Common myeloid progenitor, CD34-positive (primary cell): Measurements from ENCODE around the gene MPDZ.

ENCODE experiments used
- CTCF ChIA-PET: fragments of 350-600 bp; sonication (Branson Sonifier 250); formaldehyde crosslinking; loops from one replicate; lab custom pipeline; 2021; ENCODE audit warnings: antibody characterized with exemption; lab: Charles Lee
- POLR2A ChIA-PET: fragments of 350-600 bp; sonication (Branson Sonifier 250); formaldehyde crosslinking; loops from one replicate; lab custom pipeline; 2021; ENCODE audit warnings: antibody characterized with exemption; lab: Charles Lee
- DNase-seq, 3 donors: peaks; one replicate each; pipeline versions ENCODE4 v3.0.0 to v3.0.0-alpha.2; 2013
- H3K27ac ChIP-seq, 2 experiments: 1 replicate in 1 of 2; 2 replicates in 1 of 2; pipeline ENCODE4 v1.7.0; 2013; ENCODE audit warnings: inconsistent platforms in 2 of 2, low read length in 2 of 2, mild to moderate bottlenecking in 2 of 2, low read depth in 1 of 2, moderate library complexity in 1 of 2; ENCODE audit not compliant: severe bottlenecking in 2 of 2, insufficient read depth in 1 of 2, poor library complexity in 1 of 2
- H3K27me3 ChIP-seq, 5 experiments: replicated peaks in 2 of 5; 1 replicate in 3 of 5; 2 replicates in 2 of 5; pipeline versions ENCODE4 v1.6.1 to v1.7.0; 2013; ENCODE audit warnings: low read length in 4 of 5, mild to moderate bottlenecking in 2 of 5, moderate library complexity in 2 of 5, inconsistent platforms in 1 of 5; ENCODE audit not compliant: insufficient read depth in 5 of 5, control insufficient read depth in 4 of 5
- H3K36me3 ChIP-seq, 4 experiments: 1 replicate in 2 of 4; 2 replicates in 2 of 4; pipeline versions ENCODE4 v1.6.1 to v1.7.0; 2013; ENCODE audit warnings: low read length in 3 of 4, control low read depth in 1 of 4, mild to moderate bottlenecking in 1 of 4; ENCODE audit not compliant: control insufficient read depth in 4 of 4, insufficient read depth in 4 of 4
- H3K4me1 ChIP-seq, 4 experiments: 1 replicate in 3 of 4; 2 replicates in 1 of 4; pipeline versions ENCODE4 v1.6.1 to v1.7.1; 2013; ENCODE audit warnings: low read length in 3 of 4, mild to moderate bottlenecking in 3 of 4, control low read depth in 1 of 4, inconsistent platforms in 1 of 4, moderate library complexity in 1 of 4; ENCODE audit not compliant: control insufficient read depth in 4 of 4, insufficient read depth in 4 of 4; ENCODE audit errors: control extremely low read depth in 1 of 4
- H3K4me3 ChIP-seq, 7 experiments: 1 replicate in 4 of 7; 2 replicates in 3 of 7; pipeline versions ENCODE4 v1.5.1 to v1.7.0; 2013; ENCODE audit warnings: mild to moderate bottlenecking in 7 of 7, low read length in 6 of 7, moderate library complexity in 6 of 7, inconsistent platforms in 2 of 7, low read depth in 2 of 7, control low read depth in 1 of 7; ENCODE audit not compliant: insufficient read depth in 4 of 7, control insufficient read depth in 1 of 7; ENCODE audit errors: extremely low read depth in 1 of 7
- H3K9me3 ChIP-seq, 5 experiments: 1 replicate in 4 of 5; 2 replicates in 1 of 5; pipeline versions ENCODE4 v1.6.1 to v1.7.1; 2013; ENCODE audit warnings: low read length in 4 of 5, mild to moderate bottlenecking in 2 of 5, inconsistent platforms in 1 of 5, low read depth in 1 of 5, moderate library complexity in 1 of 5; ENCODE audit not compliant: control insufficient read depth in 4 of 5, insufficient read depth in 2 of 5; ENCODE audit errors: control extremely low read depth in 1 of 5
- WGBS: methylation state at CpG from one replicate; pipeline ENCODE4 v1.1.5; 2013; ENCODE audit not compliant: insufficient coverage; 5-methylcytosine and 5-hydroxymethylcytosine counted together

Gene MPDZ

GRCh38 chr9:13127131-13127530, 152.4 kb downstream of the MPDZ start:
- Histone ChIP-seq H3K36me3 (peaks cover 0 to 4% (median 4%) of the 10 kb centered on the region in 4 experiments), H3K9me3 (no peaks in the 10 kb centered on the region), H3K27me3 (no peaks in the 10 kb centered on the region), H3K27ac (no peak overlapping the region), H3K4me1 (no peaks in the 10 kb centered on the region), H3K4me3 (no peak overlapping the region)
- DNase-seq, result no peak
- 90% methylated on average over 2 of the region's 3 CpGs for WGBS
- POLR2A ChIA-PET, result no interaction called here
- CTCF ChIA-PET, result no interaction called here

DNA sequence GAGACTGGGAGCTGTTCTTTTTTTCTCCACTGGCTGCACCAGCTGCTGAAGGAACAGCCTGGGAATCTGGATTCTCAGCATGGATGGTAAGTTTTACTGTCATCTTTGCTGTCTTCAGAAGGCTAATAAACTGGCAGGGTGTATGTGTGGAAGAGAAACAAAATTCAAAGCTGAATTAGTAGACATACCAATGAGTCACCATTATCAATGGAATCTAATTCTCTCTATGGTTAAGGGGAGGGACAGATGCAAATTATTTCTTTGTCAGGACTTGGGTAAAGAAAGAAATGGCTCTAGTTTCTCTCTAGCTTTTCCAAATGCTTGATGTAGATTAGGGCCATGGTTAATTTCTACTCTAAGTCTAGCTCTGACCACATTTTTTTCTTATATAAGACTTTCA, 154.2 kb downstream of the MPDZ start:
- Histone ChIP-seq H3K36me3 (peaks cover 0 to 4% (median 3%) of the 10 kb centered on the region in 4 experiments), H3K27ac (no peak overlapping the region), H3K4me3 (no peak overlapping the region), H3K27me3 (no peaks in the 10 kb centered on the region), H3K9me3 (no peaks in the 10 kb centered on the region), H3K4me1 (no peaks in the 10 kb centered on the region)
- ChIA-PET CTCF (interaction anchor here (1.0 kb wide), 1 partner anchor 11 kb away, joined by 5 read pairs; no protein-coding TSS in a partner anchor), POLR2A (no interaction called here)
- no peak for DNase-seq

GRCh38 chr9:13122756-13123369, 156.6 kb downstream of the MPDZ start:
- 87% methylated on average over 6 of the region's 9 CpGs for WGBS
- no peaks in the 10 kb centered on the region for H3K27me3 ChIP-seq
- CTCF ChIA-PET, result no interaction called here

DNA sequence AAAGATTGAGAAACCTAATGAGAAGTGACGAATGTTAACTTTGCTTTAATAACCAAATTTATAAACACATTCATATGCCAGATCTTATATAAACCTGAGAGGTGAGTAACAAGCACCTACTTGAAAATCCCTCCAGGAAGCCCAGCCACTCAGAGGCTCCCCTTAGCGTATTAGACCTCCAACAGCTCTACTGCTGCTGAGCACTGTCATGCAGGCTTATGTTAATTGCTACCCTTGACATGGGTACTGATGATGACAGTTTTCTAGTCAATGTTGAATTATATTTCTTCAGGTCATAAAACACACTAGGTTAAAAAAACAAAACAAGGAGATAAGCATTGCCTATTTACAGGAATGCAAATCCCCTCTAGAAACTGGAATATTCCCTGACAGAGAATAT, 161.2 kb downstream of the MPDZ start:
- H3K27ac ChIP-seq, result no peak overlapping the region
- ChIA-PET CTCF (no interaction called here), POLR2A (no interaction called here)
- H3K9me3 ChIP-seq, result no peaks in the 10 kb centered on the region
- DNase-seq, result no peak
- H3K4me3 ChIP-seq, result no peak overlapping the region
- WGBS, result 100% methylated on average over 1 of the region's 2 CpGs
- no peaks in the 10 kb centered on the region for H3K4me1 ChIP-seq
- peaks cover 0 to 4% (median 3%) of the 10 kb centered on the region in 4 experiments for H3K36me3 ChIP-seq
- no peaks in the 10 kb centered on the region for H3K27me3 ChIP-seq

More at GRCh38 chr9:13122756-13123369, 156.6 kb downstream of the MPDZ start:
- Histone ChIP-seq H3K36me3 (peaks cover 0 to 4% (median 3%) of the 10 kb centered on the region in 4 experiments), H3K27ac (no peak overlapping the region), H3K9me3 (no peaks in the 10 kb centered on the region), H3K4me3 (no peak overlapping the region), H3K4me1 (no peaks in the 10 kb centered on the region)
- POLR2A ChIA-PET, result no interaction called here
- no peak for DNase-seq

- CTCF ChIA-PET, result no interaction called here
- Histone ChIP-seq H3K9me3 (no peaks in the 10 kb centered on the region), H3K27me3 (no peaks in the 10 kb centered on the region), H3K4me3 (no peak overlapping the region), H3K36me3 (no peaks in the 10 kb centered on the region), H3K4me1 (no peaks in the 10 kb centered on the region), H3K27ac (no peak overlapping the region)
- no CpG with 5 or more reads among the region's 2 CpGs for WGBS
- POLR2A ChIA-PET, result no interaction called here
- DNase-seq, result no peak
Observed at GRCh38 chr9:13116292-13116691, 163.2 kb downstream of the MPDZ start.

GRCh38 chr9:13113751-13114150, 165.7 kb downstream of the MPDZ start:
- H3K4me3 ChIP-seq, result no peak overlapping the region
- no CpG with 5 or more reads among the region's 1 CpG for WGBS
- H3K27me3 ChIP-seq, result no peaks in the 10 kb centered on the region
- ChIA-PET POLR2A (no interaction called here), CTCF (interaction anchor here (1.4 kb wide), 2 partner anchors 11 to 52 kb away, joined by 3 to 5 read pairs; no protein-coding TSS in a partner anchor)
- H3K27ac ChIP-seq, result no peak overlapping the region
- H3K9me3 ChIP-seq, result no peaks in the 10 kb centered on the region
- H3K36me3 ChIP-seq, result peaks cover 0 to 4% (median under 1%) of the 10 kb centered on the region in 4 experiments
- no peaks in the 10 kb centered on the region for H3K4me1 ChIP-seq
- DNase-seq, result no peak

DNA sequence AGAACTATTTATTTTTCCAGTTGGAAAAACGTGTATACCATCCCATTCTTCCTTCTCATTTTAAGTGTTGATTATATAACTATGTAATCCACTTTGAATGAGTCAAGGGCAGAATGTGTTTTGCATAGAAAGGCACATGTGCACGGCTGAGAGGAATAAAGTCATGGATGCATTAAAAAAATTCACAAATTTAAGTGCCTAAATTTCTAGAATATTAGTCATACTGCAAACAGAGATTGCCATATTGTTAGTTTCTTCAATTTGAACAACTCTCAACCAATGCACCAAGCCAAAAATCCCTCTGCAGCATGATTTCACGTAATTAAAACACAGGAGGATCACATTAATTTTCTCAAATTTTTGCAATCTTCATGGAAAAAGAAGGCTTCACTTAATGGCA, 166.3 kb downstream of the MPDZ start:
- CTCF ChIA-PET, result interaction anchor here (1.4 kb wide), 2 partner anchors 12 to 53 kb away, joined by 3 to 5 read pairs; no protein-coding TSS in a partner anchor
- H3K4me3 ChIP-seq, result no peak overlapping the region
- 100% methylated on average over 1 of the region's 3 CpGs for WGBS
- H3K27ac ChIP-seq, result no peak overlapping the region
- no peaks in the 10 kb centered on the region for H3K9me3 ChIP-seq
- POLR2A ChIA-PET, result no interaction called here
- H3K36me3 ChIP-seq, result peaks cover 0 to 6% (median 2%) of the 10 kb centered on the region in 4 experiments
- no peaks in the 10 kb centered on the region for H3K4me1 ChIP-seq
- H3K27me3 ChIP-seq, result no peaks in the 10 kb centered on the region
- DNase-seq, result no peak
